OCI-LY1 (cell line): ENCODE results near the gene TTC28.

Experiments used
- CTCF ChIP-seq: fragments of 200-600 bp; sonication (generic), shearing (Covaris generic); IDR thresholded peaks from 2 replicates; pipeline ENCODE4 v1.5.1; 2017; ENCODE audit warnings: mild to moderate bottlenecking, antibody characterized with exemption, low read length, moderate library complexity, mixed read lengths
- EZH2 ChIP-seq: fragments of 200-600 bp; sonication (generic), shearing (Covaris generic); IDR thresholded peaks from 2 replicates; pipeline ENCODE4 v1.8.0; 2017; ENCODE audit warnings: borderline replicate concordance, mixed run types, mild to moderate bottlenecking, antibody characterized with exemption, low read length, moderate library complexity, mixed read lengths

- TF ChIP-seq CTCF (no peak), EZH2 (no peak)
Measured at GRCh38 chr22:28542980-28543621, 136.5 kb downstream of the TTC28 start.
